GM06990 (cell line): ENCODE measurements around the gene GNA12.

Experiments used
- DNase-seq: peaks from one replicate; pipeline ENCODE4 v3.0.0-alpha.2; 2011; ENCODE audit not compliant: insufficient read length; ENCODE audit errors: extremely low read depth
- H3K27me3 ChIP-seq: replicated peaks from 2 replicates; pipeline ENCODE4 v1.6.0; 2011; ENCODE audit warnings: low read length; ENCODE audit not compliant: control insufficient read depth, insufficient read depth
- H3K36me3 ChIP-seq: 2 replicates; pipeline ENCODE4 v1.5.1; 2011; ENCODE audit warnings: low read length; ENCODE audit not compliant: control insufficient read depth, insufficient read depth
- H3K4me3 ChIP-seq: replicated peaks from 2 replicates; pipeline ENCODE4 v1.5.1; 2011; ENCODE audit warnings: low read depth, mild to moderate bottlenecking, control low read depth, low read length
- CTCF ChIP-seq: IDR thresholded peaks from 2 replicates; pipeline ENCODE4 v1.5.1; 2011; ENCODE audit warnings: low read length, control low read depth, mild to moderate bottlenecking, inconsistent platforms; ENCODE audit not compliant: insufficient read depth, poor library complexity, severe bottlenecking

GNA12 gene

DNA sequence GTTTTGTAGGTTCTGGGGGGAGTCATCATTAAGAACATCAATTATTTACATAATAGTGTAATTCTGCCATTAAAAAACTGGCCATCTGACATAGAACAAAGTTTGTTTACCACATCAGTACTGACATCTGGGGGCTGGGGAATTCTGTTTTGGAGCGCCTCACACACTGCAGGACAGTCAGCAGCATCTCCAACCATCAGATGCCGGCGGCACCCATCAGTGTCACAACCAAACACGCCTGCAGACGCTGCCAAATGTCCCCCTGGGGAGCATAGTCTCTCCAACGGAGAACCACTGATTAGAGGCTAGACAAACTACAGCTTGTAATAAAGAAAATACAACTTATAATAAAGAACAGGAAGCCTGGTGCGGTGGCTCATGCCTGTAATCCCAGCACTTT lies 26.0 kb downstream of the GNA12 start:
- DNase-seq = no peak
- Histone ChIP-seq H3K36me3 (no peaks in the 10 kb centered on the region; the same call in none of the 2 replicates), H3K27me3 (no peaks in the 10 kb centered on the region), H3K4me3 (no peak overlapping the region)
- no peak for TF ChIP-seq CTCF

DNA sequence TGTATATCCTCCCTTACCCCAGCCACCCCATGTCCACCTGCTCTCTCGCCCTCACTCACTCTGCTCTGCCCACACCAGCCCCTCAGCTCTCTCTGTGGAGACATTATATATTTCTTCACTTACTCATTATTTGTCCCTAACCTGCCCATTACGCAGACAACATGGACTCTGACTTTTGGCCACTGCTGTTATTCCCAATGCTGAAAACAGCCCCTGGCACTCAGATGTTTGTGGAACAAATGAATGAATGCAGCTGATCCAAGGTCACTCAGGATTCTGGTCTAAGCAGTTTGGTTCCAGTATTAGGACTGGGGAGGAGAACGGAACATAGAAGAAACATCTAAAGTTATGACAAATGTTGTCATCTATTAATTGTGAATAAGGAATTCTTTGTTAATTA lies 26.7 kb downstream of the GNA12 start:
- TF ChIP-seq CTCF = no peak
- no peak for DNase-seq
- Histone ChIP-seq H3K4me3 (no peak overlapping the region), H3K27me3 (no peaks in the 10 kb centered on the region), H3K36me3 (no peaks in the 10 kb centered on the region; the same call in none of the 2 replicates)

GRCh38 chr7:2815875-2816245 lies 28.2 kb downstream of the GNA12 start:
- no peak for TF ChIP-seq CTCF
- H3K36me3 ChIP-seq = no peaks in the 10 kb centered on the region; the same call in none of the 2 replicates

DNA sequence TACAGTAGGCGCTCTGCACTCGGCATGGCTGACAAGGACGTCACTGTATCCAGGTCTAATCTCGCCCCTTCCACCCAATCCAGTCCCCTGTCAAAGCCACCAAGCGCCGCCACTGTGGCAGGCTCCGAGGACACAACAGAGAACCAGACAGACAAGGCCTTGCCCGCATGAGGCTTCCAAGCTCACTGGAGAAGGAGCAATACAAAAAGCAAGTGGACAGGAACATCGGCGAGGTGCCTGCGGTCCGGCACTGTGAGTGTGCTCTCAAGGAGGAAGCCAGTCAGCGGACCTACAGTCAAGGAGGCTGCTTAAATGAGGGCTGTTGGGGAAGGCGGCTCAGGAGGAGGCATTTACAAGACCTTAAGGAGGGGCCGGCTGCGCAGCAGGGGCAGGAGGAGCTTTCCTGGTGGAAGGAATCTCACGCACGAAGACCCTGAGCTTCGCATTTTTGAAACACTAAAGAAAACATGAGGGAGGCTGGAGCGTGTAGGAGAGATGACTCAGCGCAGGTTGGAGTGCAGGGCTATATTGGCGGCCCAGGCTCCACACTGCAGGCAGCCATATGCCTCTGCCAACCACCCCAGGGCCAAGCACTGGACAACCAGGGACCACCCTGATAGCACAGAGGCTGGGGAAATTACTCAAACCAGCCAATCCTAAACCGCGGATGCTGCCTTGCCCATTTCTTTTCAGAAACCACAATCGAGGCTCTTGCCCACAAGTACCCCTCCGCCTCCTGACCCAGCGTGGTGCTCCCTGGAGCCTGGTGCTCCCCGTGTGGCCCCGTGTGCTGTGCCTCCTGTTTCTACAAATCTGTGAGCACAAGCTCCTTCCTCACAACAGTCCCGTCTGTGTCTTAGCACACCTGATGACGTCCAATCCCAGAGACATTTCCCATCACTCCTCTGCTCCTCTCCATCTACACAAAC lies 28.9 kb downstream of the GNA12 start:
- Histone ChIP-seq H3K4me3 (no peak overlapping the region), H3K36me3 (no peaks in the 10 kb centered on the region; the same call in none of the 2 replicates)
- no peak for TF ChIP-seq CTCF

More at GRCh38 chr7:2815875-2816245, 28.2 kb downstream of the GNA12 start:
- H3K27me3 ChIP-seq = no peaks in the 10 kb centered on the region
- DNase-seq = no peak
- H3K4me3 ChIP-seq = no peak overlapping the region

GRCh38 chr7:2814186-2814945 lies 29.7 kb downstream of the GNA12 start:
- TF ChIP-seq CTCF = no peak
- no peak for DNase-seq
- Histone ChIP-seq H3K27me3 (no peaks in the 10 kb centered on the region), H3K36me3 (no peaks in the 10 kb centered on the region; the same call in none of the 2 replicates), H3K4me3 (no peak overlapping the region)

More for the DNA sequence above, 28.9 kb downstream of the GNA12 start:
- DNase-seq = no peak
- H3K27me3 ChIP-seq = no peaks in the 10 kb centered on the region
